Neural cell (in vitro differentiated cells): ENCODE results near the gene CHST11.

ENCODE experiments used
- EZH2 ChIP-seq: fragments of 200-600, 300-800 bp; shearing (Covaris generic), sonication (generic); IDR thresholded peaks from 2 replicates; pipeline ENCODE4 v1.6.1; 2014; ENCODE audit warnings: antibody characterized with exemption, low read length, borderline replicate concordance, mild to moderate bottlenecking; ENCODE audit not compliant: insufficient read depth, poor library complexity, severe bottlenecking
- REST ChIP-seq: IDR thresholded peaks from 2 replicates; pipeline ENCODE4 v1.6.1; 2012; ENCODE audit warnings: borderline replicate concordance
- TF ChIP-seq, protein P1 (sequence below): fragments of 450-650 bp; IDR thresholded peaks from 2 replicates; pipeline ENCODE4 v1.5.1; 2014; ENCODE audit warnings: antibody characterized with exemption, mild to moderate bottlenecking, moderate library complexity; ENCODE audit not compliant: poor library complexity, severe bottlenecking

DNA sequence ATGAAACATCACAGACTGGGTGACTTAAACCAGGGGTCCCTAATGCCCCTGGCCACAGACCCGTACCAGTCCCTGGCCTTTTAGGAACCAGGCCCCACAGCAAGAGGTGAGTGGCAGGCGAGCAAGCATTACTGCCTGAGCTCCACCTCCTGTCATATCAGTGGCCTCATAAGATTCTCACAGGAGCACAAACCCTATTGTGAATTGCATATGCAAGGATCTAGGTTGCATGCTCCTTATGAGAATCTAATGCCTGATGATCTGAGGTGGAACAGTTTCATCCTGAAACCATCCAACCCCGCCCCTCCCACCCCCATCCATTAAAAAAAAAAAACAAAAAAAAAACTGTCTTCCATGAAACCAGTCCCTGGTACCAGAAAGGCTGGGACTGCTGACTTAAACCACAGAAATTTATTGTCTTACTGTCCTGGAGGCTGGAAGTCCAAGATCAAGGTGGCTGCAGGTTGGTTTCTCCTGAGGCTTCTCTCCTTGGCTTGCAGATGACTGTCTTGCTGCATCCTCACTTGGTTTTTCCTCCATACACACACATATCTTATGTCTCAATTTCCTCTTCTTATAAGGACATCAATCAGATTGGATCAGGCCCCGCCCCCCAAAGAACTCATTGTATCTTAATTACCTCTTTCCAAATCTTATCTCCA lies 235.9 kb downstream of the CHST11 start:
- TF ChIP-seq, protein P1, sequence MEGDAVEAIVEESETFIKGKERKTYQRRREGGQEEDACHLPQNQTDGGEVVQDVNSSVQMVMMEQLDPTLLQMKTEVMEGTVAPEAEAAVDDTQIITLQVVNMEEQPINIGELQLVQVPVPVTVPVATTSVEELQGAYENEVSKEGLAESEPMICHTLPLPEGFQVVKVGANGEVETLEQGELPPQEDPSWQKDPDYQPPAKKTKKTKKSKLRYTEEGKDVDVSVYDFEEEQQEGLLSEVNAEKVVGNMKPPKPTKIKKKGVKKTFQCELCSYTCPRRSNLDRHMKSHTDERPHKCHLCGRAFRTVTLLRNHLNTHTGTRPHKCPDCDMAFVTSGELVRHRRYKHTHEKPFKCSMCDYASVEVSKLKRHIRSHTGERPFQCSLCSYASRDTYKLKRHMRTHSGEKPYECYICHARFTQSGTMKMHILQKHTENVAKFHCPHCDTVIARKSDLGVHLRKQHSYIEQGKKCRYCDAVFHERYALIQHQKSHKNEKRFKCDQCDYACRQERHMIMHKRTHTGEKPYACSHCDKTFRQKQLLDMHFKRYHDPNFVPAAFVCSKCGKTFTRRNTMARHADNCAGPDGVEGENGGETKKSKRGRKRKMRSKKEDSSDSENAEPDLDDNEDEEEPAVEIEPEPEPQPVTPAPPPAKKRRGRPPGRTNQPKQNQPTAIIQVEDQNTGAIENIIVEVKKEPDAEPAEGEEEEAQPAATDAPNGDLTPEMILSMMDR, result no peak
- TF ChIP-seq REST, result no peak
- no peak for TF ChIP-seq EZH2
